NOMO-1 (cell line): Measurements from ENCODE around the gene MSI2.
"Not testable (repeated sequence)": the region's sequence is repeated elsewhere in the genome, so short reads cannot be mapped to it uniquely, and the experiment has no call there.

Source experiments
- DNase-seq, 2 experiments: peaks; one replicate each; lab custom pipeline; 2025; ENCODE audit not compliant: unreplicated experiment in 2 of 2; lab: John Stamatoyannopoulos, UW

The MSI2 gene

GRCh38 chr17:57490111-57490845, 234.0 kb downstream of the MSI2 start:
- peak in 1 of 2 experiments; percentile 11 for DNase-seq

- no peak for DNase-seq
Measured at GRCh38 chr17:57490890-57491289, 234.6 kb downstream of the MSI2 start.

GRCh38 chr17:57493171-57493570, 236.8 kb downstream of the MSI2 start:
- peak; percentile 61 to 83 for DNase-seq

- no peak for DNase-seq
Measured at GRCh38 chr17:57493625-57494024, 237.3 kb downstream of the MSI2 start.

- DNase-seq: no peak
Measured at GRCh38 chr17:57494443-57494842, 238.1 kb downstream of the MSI2 start.

- no peak for DNase-seq
Measured at GRCh38 chr17:57495771-57496170, 239.4 kb downstream of the MSI2 start.

GRCh38 chr17:57496382-57496781, 240.1 kb downstream of the MSI2 start:
- no peak for DNase-seq

GRCh38 chr17:57498443-57498842, 242.1 kb downstream of the MSI2 start:
- no peak for DNase-seq

GRCh38 chr17:57499221-57499620, 242.9 kb downstream of the MSI2 start:
- not testable (repeated sequence) for DNase-seq

- DNase-seq: no peak
Measured at GRCh38 chr17:57499648-57500049, 243.3 kb downstream of the MSI2 start.

- DNase-seq: no peak
Measured at GRCh38 chr17:57501016-57501415, 244.7 kb downstream of the MSI2 start.

GRCh38 chr17:57502022-57502421, 245.7 kb downstream of the MSI2 start:
- DNase-seq: no peak

- DNase-seq: no peak
Measured at GRCh38 chr17:57502811-57503241, 246.5 kb downstream of the MSI2 start.

- DNase-seq: no peak
Measured at GRCh38 chr17:57504208-57504607, 247.9 kb downstream of the MSI2 start.

- DNase-seq: no peak
Measured at GRCh38 chr17:57505841-57506773, 249.8 kb downstream of the MSI2 start.

GRCh38 chr17:57506774-57507127, 250.4 kb downstream of the MSI2 start:
- DNase-seq: no peak

- DNase-seq: no peak
Measured at GRCh38 chr17:57507828-57508227, 251.5 kb downstream of the MSI2 start.

- no peak for DNase-seq
Measured at GRCh38 chr17:57508671-57509070, 252.3 kb downstream of the MSI2 start.

- DNase-seq: no peak
Measured at GRCh38 chr17:57511475-57512123, 255.3 kb downstream of the MSI2 start.

- DNase-seq: no peak
Measured at GRCh38 chr17:57512258-57512657, 255.9 kb downstream of the MSI2 start.

GRCh38 chr17:57512691-57513090, 256.4 kb downstream of the MSI2 start:
- peak in 1 of 2 experiments; percentile 24 for DNase-seq
